Thoracic aorta (tissue), 2 donors: ENCODE measurements around the gene SETBP1. TPM values are rescaled to one million over a fixed set of nuclear protein-coding genes. Genes with fewer than 3 reads are reported as not detected.

Experiments used
- ATAC-seq: fragments of 150-250 bp; one replicate; pipeline ENCODE4 v1.8.0; 2017; ENCODE audit warnings: low read depth; ENCODE audit not compliant: insufficient number of reproducible peaks, low FRiP score
- DNase-seq: peaks from one replicate; pipeline ENCODE4 v3.0.0-alpha.2; 2020; ENCODE audit warnings: low spot score
- H3K27ac ChIP-seq, 2 donors: fragments of 200-600 bp; sonication (generic); 1 replicate in 1 of 2; 2 replicates in 1 of 2; pipeline ENCODE4 v1.5.1; 2016; ENCODE audit warnings: mild to moderate bottlenecking in 2 of 2, moderate library complexity in 2 of 2
- H3K27me3 ChIP-seq: fragments of 200-600 bp; sonication (generic); replicated peaks from 2 replicates; pipeline ENCODE4 v1.6.0; 2016; ENCODE audit warnings: mild to moderate bottlenecking; ENCODE audit not compliant: insufficient read depth
- H3K36me3 ChIP-seq: fragments of 200-600 bp; sonication (generic); one replicate; pipeline ENCODE4 v1.5.1; 2016
- H3K4me1 ChIP-seq, 2 donors: fragments of 200-600 bp; sonication (generic); 1 replicate in 1 of 2; 2 replicates in 1 of 2; pipeline versions ENCODE4 v1.5.1 to v1.6.0; 2016; ENCODE audit warnings: low read depth in 2 of 2, mild to moderate bottlenecking in 1 of 2; ENCODE audit not compliant: control insufficient read depth in 1 of 2
- H3K4me3 ChIP-seq: fragments of 200-600 bp; sonication (generic); 2 replicates; pipeline ENCODE4 v1.5.1; 2016; ENCODE audit warnings: mild to moderate bottlenecking
- H3K9me3 ChIP-seq: fragments of 200-600 bp; sonication (generic); 2 replicates; pipeline ENCODE4 v1.5.1; 2016
- total RNA-seq, 2 donors: library from RNA; depleted of rRNA; stranded (reverse); fragments of >200 nt; gene quantifications; one replicate each; pipeline versions ENCODE4 v1.1.0 to v1.2.3, GENCODE V29; 2016
- TF ChIP-seq, protein P1 (sequence below): fragments of 200-600 bp; sonication (generic); IDR thresholded peaks from one replicate; pipeline ENCODE4 v1.5.1; 2019; ENCODE audit warnings: antibody characterized with exemption

SETBP1 gene
- total RNA-seq, 2 donors from 2014 or later = 39.3 to 50.2 TPM

DNA sequence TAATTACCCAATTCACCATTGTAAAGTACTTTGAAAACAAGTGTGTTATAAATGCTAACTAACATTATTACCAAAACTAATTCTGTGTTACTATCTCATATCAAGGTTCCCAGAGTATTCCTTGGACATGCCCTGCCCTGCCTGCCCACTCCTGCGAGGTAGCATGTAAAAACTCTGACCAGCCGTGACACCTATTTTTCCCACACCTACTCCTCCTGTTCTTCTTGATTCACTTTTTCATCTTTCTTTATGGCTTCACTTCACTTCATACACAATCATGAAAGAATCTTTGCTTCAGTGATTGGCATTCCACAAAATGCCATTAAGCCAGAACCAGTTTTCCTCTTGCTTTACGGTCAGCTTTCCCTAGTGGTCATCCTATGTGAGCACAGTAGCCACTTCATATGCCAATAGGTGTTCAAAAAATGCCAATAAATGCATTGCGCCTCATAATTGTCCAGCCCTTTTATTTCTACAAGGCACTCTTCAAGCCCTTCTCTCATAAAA is 42.6 kb upstream of the SETBP1 start:
- no peaks in the 10 kb centered on the region for H3K36me3 ChIP-seq
- H3K4me1 ChIP-seq = no peaks in the 10 kb centered on the region
- H3K9me3 ChIP-seq = no peaks in the 10 kb centered on the region
- TF ChIP-seq, protein P1, sequence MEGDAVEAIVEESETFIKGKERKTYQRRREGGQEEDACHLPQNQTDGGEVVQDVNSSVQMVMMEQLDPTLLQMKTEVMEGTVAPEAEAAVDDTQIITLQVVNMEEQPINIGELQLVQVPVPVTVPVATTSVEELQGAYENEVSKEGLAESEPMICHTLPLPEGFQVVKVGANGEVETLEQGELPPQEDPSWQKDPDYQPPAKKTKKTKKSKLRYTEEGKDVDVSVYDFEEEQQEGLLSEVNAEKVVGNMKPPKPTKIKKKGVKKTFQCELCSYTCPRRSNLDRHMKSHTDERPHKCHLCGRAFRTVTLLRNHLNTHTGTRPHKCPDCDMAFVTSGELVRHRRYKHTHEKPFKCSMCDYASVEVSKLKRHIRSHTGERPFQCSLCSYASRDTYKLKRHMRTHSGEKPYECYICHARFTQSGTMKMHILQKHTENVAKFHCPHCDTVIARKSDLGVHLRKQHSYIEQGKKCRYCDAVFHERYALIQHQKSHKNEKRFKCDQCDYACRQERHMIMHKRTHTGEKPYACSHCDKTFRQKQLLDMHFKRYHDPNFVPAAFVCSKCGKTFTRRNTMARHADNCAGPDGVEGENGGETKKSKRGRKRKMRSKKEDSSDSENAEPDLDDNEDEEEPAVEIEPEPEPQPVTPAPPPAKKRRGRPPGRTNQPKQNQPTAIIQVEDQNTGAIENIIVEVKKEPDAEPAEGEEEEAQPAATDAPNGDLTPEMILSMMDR = no peak
- H3K27me3 ChIP-seq = no peaks in the 10 kb centered on the region
- H3K4me3 ChIP-seq = no peak overlapping the region
- no peak for ATAC-seq
- DNase-seq = no peak
- no peak overlapping the region for H3K27ac ChIP-seq

DNA sequence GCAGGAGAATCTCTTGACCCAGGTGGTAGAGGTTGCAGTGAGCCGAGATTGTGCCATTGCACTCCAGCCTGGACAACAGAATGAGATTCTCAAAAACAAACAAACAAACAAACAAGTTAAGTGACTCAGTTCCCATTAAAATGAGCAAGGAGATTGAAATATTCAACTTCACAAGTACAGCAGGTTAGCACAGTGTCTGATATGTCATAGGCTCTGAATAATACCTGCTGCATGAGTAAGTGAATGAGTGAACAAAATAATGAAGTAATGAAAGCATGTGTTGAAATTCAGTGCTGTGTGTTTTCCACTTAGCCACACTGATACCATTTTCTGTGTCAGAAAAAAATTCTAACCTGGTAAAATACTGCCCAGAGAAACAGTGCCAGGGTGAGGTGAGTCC is 41.9 kb upstream of the SETBP1 start:
- DNase-seq (no peak), ATAC-seq (no peak)
- Histone ChIP-seq H3K4me3 (no peak overlapping the region), H3K27me3 (no peaks in the 10 kb centered on the region), H3K4me1 (no peaks in the 10 kb centered on the region), H3K27ac (no peak overlapping the region), H3K36me3 (no peaks in the 10 kb centered on the region), H3K9me3 (no peaks in the 10 kb centered on the region)
- TF ChIP-seq, protein P1 = no peak

DNA sequence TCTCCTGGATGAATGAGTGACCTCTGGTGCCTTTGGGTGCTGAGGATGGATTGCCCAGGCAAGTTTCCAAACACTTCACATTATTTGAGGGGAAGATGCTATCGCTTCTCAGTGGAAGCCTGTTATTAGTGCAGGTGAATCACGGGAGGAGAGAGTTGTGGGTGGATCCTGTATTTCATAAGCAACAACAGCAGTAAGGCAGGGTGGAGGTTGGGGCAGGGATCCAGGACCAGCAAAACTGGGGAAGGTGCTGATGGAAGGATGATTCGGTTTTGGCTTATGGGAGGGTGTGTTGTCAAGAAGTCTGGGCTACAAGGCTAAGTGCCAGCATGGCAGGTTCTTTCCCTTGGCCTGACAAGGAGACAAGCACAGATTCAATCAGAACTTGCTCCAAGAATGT is 37.7 kb upstream of the SETBP1 start:
- Histone ChIP-seq H3K27ac (no peak overlapping the region), H3K27me3 (no peaks in the 10 kb centered on the region), H3K9me3 (no peaks in the 10 kb centered on the region), H3K36me3 (no peaks in the 10 kb centered on the region), H3K4me3 (no peak overlapping the region), H3K4me1 (no peaks in the 10 kb centered on the region)
- TF ChIP-seq, protein P1 = no peak
- ATAC-seq = no peak
- DNase-seq = no peak

- DNase-seq (no peak), ATAC-seq (peak; percentile 36)
- Histone ChIP-seq H3K27ac (no peak overlapping the region), H3K9me3 (no peaks in the 10 kb centered on the region), H3K4me3 (no peak overlapping the region), H3K27me3 (no peaks in the 10 kb centered on the region), H3K4me1 (peaks cover 9 to 22% of the 10 kb centered on the region in 2 donors), H3K36me3 (no peaks in the 10 kb centered on the region)
- TF ChIP-seq, protein P1 = no peak
Measured at GRCh38 chr18:44651478-44651877, 29.2 kb upstream of the SETBP1 start.

GRCh38 chr18:44651918-44652572 is 28.6 kb upstream of the SETBP1 start:
- no peaks in the 10 kb centered on the region for H3K9me3 ChIP-seq
- no peak overlapping the region for H3K4me3 ChIP-seq
- no peak overlapping the region for H3K27ac ChIP-seq
- DNase-seq = no peak
- no peaks in the 10 kb centered on the region for H3K36me3 ChIP-seq
- ATAC-seq = no peak
- H3K27me3 ChIP-seq = no peaks in the 10 kb centered on the region
- peaks cover 9 to 22% of the 10 kb centered on the region in 2 donors for H3K4me1 ChIP-seq
- TF ChIP-seq, protein P1 = no peak
